ENCODE measurements around the gene ZNF195.

GRCh38 chr11:3370311-3370870 lies 8.6 kb downstream of the ZNF195 start:
- TF ChIP-seq CTCF (IDR thresholded peaks at IDR 0.05) = no peak
- TF ChIP-seq POLR2A (IDR thresholded peaks at IDR 0.05) = no peak

All from lower leg skin (tissue), 3 donors.